GM21576 (cell line): ENCODE results near the gene SKOR1.

Experiments used
- ATAC-seq: cut with Tn5 transposase; IDR thresholded peaks from one replicate; pipeline ENCODE4 v1.9.1; 2021; ENCODE audit warnings: mild to moderate bottlenecking, moderate library complexity; ENCODE audit not compliant: unreplicated experiment

Gene SKOR1

DNA sequence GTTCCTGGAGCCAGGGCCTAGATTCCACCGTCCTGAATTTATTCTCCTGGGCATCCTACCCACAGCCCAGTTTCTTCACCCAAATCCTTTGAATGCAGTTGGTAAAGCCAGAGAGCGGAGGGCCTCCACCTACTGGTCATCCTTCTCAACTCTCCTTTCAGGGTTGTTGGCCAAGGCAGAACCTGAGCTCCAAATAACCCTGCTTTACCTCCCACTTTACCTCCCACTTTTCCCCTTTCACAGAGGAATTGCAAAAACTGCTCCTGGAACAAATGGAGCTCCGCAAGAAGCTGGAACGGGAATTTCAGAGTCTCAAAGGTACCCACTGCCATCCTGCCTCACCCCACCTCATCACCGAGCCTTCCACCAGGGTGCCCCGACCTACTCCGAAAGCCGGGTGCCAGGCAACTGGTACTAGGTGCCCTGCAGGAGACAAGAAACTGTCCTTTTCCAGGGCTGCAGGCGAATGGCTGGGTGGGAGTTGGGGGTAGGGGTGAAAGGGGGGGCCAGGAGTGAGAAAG, 6.8 kb downstream of the SKOR1 start:
- ATAC-seq: no peak

DNA sequence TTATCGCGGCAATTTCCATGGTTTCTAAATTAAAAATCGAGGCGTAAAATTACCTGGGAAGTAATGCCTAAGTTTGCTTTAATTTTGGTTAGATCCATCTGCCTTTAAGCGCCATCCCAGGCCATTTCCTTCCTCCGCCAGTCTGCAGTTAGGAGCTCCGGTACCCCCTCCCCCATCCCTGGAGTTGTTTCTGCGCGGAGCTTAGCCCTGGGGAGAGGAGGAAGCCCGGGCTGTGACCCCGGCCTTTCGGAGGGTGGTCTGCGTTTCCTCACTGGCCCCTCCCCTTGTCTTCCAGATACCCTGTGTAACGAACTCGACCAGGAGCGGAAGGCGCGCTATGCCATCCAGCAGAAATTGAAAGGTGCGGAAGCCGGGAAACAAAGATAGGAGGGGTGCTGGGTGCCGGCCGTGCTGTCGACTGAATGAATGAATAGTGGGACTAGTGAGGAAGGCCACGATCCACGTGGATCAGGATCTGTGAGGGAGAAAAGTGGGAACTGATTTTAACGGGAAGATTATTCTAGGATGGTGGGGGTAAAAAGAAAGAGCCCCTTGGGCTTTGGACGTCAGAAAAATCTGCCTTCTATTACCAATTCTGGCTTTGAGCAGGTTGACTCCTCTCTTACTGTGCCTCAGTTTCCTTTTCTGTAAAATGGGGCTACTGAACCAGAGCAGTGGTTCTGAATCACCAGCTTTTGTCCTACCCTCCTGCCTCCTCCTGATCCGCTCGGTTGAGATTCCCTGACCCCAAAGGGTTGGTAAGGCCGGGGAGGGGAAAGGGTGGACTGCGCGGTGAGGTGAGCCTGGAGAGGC, 7.8 kb downstream of the SKOR1 start:
- ATAC-seq: no peak

DNA sequence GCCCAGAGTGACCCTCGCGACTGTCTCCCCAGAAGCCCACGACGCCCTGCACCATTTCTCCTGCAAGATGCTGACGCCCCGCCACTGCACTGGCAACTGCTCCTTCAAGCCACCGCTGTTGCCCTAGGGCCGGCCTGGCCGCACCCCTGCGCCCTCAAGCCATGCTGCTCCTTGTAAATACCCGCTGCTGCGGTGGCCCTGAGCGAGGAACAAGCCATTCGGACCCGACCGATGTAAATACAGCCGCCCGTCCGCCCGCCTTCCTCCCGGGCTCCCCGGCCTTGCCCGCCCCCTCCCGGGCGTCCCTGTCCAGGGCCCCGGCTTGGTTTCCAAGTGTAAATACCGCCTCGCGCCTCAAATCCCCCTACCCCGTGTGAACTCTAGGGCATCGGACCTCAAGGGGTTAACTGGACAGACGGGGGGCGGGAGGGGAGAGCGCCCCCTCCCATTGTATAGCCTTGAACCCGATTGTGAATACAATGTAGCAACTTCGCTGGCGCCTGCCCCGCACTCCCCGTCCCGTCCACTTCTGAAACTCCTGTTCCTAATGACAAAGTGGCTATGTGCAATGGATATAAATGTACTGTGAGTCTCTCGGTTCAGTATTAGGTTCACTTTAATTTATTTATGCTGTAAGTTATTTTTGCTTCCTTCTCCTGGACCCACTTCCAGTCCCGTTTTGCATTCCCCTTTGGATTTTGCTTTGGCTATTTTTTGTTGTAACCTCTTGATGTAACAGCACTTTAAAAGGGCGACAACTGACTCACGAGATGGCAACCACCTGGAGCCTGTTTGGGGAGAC, 8.6 kb downstream of the SKOR1 start:
- ATAC-seq: no peak

DNA sequence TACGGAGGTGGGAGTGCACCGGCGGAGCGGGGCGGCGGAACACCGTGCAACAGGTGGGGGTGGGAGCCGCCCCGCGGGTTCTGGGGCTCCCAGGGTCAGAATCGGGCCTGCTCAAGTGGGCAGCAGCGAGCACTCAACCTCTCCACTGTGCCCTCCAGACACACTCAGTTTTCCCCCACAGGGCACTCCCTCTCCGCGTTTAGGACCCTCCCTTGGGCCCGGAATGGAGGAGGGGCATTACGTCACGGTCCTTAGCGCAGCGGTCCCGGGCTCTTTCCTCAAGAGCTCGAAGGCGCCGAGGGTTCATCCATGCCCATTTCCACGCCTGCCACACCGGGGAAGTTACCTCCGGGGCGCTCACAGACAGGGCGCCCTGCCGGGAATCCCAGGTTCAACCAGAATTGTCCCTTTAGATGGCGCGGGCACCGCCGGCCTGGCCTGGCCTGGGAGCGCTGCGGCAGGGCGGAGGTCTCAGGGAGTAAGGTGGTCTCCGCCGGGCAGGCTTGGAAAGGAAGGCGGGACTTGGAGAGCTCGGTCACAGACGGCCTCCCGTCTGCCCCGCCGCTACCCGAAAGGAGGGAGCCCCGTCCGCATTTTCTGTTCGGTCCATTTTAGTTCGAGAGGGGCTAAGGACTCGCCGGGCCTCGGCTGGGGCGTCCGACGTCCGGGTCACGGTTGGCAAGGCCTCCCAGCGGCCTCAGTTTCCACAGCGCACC, 9.4 kb downstream of the SKOR1 start:
- no peak for ATAC-seq

DNA sequence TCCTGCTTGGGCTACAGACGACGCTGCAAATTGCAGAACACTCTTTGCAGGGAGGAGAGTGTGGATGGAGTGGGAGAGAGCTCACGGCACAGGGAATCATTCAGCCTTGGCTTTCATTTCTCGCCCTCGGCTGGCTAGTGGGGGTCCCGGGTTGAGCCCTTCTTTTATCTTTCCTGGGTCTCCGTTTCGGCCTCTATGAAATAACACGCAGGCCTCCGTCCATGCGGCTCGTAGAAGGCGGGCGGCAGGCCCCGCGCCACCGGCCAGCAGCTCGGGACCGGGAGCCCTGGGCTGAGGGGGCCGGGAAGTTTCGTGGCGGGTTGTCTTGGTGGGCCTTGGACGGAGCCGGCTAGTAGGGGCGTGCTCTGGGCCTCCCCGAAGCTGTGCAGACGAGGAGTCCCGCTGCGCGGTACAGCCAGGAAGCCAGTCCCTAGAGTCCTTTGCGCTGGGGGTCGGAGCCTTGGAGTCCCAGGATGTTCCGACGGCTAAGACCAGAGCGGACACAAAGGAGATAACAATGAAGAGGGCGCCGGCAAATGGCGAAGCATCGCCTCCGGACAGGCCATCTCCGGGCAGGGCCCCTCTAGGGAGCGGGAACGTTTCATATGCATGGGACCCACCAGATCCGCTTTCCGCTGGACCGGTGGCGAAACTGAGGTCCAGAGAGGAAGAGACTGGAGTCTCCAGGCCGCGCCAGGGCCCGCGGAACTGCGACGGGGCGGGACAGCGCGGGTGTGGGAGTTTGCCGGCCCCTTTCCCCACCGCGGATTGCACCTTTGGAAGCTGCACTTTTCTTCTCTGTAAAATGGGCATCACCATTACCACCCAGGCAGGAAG, 10.2 kb downstream of the SKOR1 start:
- no peak for ATAC-seq

DNA sequence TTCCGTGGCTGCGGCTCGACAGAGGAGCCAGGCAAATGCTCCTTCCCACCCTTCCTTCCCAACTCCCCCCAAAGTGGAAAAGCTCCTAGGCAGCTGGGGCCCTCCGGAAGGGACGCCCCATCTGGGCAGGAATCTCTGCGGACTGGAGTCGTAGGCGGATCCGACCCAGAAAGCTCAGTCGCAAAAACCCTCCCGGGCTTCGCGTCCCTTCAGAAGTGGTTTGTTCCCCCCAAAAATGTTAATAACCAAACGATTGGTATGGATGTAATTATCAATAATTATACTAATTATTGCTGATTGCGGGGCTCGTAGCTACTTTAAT, 10.8 kb downstream of the SKOR1 start:
- ATAC-seq: no peak

DNA sequence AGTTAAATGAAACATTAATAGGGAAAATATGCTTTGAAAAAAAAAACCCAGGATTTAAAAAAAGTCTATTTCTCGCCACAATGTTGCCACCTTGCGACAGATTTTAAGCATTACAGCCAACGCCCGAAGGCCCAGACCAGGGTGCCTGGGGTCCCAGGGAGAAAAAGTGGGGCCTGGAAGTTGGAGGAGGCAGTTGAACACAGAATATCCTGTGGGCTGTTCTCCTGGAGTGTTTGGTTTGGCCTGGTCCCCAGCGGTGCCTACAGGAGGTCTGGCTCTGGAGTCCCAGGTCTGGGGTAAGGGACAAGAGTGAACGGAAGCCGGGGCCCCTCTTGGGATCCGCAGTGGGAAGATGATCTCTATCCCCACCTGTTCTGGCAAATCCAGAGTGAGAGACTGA, 11.2 kb downstream of the SKOR1 start:
- ATAC-seq: no peak

DNA sequence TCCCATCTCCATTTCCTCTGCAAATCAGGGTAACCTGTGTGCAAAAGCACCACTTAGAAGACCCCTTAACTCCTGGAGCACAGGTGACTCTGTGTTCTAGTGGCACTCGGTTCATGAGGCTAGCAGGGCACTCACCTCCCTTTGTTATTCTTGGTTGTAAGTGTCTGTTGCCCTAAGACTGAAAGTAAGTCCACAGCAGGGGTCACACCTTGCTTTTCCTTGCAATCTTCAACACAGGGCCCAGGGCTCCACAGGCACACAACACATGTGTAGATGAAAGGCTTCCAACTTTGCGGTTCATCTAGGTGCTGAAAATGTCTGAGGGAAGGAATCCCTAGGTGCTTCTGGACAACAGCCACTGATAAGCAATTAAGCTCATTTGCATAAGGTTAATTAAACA, 11.6 kb downstream of the SKOR1 start:
- no peak for ATAC-seq

DNA sequence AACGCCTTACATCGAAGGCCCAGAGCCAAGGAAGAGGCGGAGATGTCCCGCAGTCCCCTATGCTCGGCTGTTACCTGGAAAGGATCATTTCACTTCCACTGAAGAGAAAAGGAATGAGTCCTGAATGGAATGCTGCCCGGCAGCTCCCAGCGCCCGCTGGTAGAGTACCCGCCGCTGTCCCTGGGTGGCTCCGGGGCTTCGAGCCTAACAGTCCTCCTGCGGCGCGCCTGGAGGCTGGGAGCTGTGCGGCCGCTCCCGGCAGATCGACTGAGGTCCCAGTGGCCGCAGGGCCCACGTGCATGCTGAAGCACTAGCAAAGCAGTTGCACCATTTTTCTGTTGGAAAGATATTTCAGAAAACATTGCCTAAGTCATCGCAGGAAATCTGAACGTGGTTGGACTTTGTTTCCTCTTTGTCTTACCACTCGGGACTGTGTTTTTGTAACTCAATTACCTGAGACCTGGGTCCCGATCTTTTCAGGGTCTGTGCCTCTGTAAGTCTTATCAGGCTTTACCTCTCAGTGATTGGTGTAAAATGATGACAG, 13.6 kb downstream of the SKOR1 start:
- no peak for ATAC-seq

DNA sequence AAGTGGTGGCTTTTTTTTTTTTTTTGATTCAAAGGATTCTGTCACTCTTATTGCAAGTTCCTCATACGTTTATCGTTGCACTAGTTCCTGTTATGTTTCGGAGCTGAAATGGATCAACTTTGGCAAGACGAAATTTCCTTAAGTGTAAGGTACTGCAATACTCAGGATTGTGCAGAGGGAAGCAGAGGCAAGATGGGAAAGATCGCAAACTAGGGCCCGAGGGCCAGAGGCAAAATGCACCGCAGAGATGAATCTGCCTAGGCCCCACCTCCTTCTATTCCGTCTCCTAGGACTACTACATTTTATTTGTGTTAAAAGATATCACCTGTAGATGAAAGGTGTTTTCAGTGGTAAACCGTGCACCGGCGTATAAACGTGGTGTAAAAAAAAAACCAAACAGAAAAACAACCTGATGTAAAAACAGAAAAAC, 14.2 kb downstream of the SKOR1 start:
- ATAC-seq: peak; percentile 15

DNA sequence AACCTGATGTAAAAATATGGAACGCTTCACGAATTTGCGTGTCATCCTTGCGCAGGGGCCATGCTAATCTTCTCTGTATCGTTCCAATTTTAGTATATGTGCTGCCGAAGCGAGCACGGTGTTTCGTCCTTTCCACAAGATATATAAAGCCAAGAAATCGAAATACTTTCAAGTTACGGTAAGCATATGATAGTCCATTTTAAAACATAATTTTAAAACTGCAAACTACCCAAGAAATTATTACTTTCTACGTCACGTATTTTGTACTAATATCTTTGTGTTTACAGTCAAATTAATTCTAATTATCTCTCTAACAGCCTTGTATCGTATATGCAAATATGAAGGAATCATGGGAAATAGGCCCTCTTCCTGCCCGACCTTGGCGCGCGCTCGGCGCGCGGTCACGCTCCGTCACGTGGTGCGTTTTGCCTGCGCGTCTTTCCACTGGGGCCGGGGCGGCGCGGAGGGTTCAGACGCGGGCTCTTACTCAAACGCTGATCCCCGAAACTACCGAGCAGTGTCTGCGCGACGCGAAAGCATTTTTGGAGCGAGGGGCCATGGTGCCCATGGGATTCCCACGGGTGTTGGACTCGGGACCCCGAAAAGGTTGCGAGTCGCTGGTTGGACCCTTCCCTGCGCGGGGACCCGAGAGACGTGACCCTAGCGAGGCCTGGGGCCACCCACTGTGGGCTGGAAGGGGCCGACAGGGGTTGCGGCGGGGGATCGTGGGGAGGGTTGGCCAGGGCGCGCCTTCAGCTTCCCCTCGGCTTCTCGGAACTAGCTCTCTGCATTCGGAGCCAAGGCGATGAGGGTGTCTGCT, 14.8 kb downstream of the SKOR1 start, which contains the start of gene RNU6-1:
Gene RNU6-1, minus strand, starts transcription at position 117 of the 820 bp plus-strand sequence.
- ATAC-seq: peak; percentile 72

DNA sequence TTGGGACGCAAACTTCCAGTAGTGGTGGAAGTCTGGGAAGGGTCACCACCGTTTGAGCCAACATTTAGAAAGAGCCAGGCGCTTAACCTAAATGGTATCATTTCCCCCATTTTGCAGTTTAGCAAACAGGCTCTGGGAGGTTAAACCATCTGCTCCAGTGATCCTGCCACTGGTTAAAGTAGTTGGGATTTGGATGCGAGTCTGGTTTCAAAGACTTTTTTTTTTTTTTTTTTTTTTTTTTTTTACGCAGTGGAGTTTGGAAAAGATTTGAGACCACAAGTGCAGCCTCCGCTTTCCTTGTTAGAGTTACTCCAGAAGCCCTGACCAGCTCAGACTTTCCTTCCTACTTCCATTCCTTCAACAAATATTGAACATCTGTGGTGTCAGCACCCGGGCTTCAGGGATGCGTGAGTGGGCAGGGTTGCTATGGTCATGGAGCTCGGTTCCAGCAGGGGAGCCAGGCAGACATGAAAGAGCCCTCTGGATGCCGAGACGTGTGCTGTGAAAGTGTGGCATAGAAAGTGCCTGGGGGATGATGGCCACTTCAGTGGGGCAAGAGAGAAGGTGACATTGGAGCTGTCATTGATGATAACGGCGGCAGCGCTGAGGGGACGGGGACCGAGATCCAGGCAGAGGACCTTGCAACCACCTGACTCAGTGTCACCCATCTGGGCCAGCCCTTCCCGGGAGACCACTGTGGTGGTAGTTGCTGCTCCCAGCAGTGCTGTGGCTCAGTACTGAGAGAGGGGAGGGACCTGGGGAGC, 15.6 kb downstream of the SKOR1 start:
- ATAC-seq: no peak

DNA sequence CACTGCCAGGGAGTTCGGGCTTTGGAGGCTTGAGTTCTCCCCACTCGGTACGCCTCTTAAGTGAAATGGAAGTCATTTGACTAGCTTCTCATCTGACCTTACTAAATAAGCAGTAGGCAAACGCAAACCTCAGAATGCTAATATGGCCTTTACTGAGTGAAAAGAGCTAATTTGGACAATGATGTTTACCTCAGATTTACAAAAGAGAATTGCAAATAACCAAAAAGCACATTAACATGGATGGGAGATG, 16.1 kb downstream of the SKOR1 start:
- no peak for ATAC-seq

DNA sequence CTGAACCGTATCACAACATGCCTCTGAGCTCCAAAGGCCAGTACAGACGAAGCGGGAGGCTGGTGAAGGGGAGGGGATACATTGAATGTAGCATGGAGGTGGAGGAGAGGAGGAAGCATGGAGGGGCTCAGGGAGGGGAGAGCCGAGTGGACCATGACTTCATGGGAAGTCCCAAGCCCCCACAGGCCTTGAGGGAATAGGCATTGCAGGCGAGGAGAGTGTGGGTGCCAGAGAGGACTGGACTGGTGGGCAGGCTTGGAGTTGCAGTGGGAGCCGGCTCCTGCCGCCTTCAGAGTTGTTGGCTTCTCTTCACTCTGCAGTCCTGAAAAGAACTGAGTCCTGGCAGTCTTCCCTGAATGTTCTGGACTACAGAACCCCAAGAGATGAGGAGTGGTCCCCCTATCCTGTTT, 17.8 kb downstream of the SKOR1 start:
- no peak for ATAC-seq

DNA sequence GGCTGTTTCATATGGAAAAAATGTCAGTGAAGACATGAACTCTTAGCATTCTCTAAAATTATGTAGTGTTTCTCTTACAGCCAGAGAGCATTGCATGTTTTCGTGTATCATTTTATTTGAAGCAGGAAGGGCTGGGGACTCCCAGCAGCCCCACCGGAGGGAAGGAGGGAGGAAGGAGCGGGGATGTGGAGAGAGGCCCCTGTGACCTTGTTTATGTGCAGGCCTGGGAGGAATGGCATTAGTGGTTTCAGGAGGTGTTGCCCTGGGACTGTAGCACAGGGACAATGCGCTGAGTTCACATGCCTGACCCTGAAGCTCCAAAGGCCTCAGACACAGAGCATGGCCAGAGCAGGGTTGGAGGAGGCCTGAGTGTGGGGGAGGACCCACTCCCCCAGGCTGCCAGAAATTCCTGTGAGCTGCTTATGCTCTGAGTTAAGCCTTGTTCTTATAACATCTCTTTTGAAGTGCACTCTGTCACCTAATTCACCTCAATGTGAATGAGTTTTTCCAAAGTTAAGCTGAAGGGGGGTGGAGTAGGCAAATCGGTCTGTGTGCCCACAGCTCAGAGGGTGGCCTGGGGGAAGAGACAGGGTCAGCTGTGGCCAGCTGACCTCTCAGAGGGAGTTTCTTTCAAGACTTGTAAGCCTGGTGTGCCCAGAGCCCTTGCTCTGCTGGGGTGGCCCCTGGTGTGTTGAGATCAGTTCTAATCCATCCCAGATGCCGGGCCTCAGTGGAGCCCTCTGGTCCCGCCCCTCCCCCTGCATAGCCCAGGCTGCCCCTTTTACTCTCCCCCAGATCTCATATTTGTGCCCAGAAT, 18.5 kb downstream of the SKOR1 start:
- ATAC-seq: no peak

DNA sequence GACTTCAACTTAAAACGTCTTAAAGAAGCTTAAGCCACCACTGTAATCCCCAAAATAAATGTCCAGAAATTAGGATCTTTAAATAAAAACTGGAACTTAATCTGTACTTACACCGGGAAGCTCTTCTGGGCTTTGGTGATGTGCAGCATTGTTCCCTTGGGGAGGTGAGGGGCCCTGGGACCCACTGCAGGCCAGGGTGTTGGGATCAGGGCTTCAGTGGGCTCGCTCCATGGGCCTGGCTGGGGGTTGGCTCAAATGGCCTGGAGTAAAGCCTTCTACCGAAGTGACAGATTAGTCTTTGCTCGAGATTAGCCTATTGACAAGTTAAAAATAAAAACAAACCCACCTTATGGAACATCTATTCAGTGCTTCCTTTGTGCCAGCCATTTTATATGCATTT, 20.7 kb downstream of the SKOR1 start:
- ATAC-seq: no peak

DNA sequence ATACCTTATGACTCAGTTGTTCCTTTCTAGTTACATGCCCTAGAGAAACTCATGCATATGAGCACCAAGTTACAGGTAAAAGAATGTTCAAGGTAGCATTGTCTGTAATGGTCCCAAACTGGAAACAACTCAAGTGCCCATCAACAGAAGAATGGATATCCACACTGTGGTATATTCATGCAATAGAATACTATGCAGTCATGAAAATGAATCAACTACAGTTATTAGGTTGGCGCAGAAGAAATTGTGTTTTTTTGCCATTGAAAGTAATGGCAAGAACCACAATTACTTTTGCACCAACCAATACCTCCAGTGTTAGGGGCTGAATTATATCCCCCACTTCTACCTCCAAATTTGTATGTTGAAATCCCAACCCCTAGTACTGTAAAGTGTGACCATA, 24.2 kb downstream of the SKOR1 start:
- no peak for ATAC-seq

DNA sequence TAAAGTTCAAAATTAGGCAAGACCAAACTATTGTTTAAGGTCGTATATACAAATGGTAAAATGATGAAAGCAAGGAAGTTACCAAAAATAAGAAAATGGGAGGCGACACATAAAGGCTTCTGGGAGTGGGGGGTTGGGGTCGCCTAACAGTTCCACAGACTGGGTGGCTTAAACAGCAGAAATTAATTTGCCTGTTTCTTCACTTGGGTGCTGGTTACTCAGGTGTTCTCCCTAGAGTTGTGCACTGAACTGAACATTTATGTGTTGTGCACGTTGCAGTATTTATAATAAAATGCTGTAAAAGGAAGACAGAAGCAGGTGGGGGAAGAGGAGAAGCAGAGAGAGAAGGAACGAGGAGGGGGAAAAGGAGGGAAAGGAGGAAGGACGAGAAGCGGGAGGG, 25.0 kb downstream of the SKOR1 start:
- no peak for ATAC-seq
